Bronchial epithelial cell (primary cell): ENCODE results near the gene RAPGEF2. TPM values are rescaled to one million over a fixed set of nuclear protein-coding genes. Genes with fewer than 3 reads are reported as not detected.

Source experiments
- DNase-seq: peaks from one replicate; pipeline ENCODE4 v3.0.0-alpha.2; 2010; ENCODE audit warnings: low read depth
- FAIRE-seq: peaks from 2 replicates; lab custom pipeline; 2011; peaks lifted over from hg19 to GRCh38; lab: Jason Lieb, UNC
- H3K27me3 ChIP-seq: 2 replicates; pipeline ENCODE4 v1.5.1; 2011; ENCODE audit warnings: low read length; ENCODE audit not compliant: control insufficient read depth, insufficient read depth
- H3K36me3 ChIP-seq: 2 replicates; pipeline ENCODE4 v1.5.1; 2011; ENCODE audit warnings: low read length; ENCODE audit not compliant: control insufficient read depth, insufficient read depth
- H3K4me3 ChIP-seq: 2 replicates; pipeline ENCODE4 v1.5.1; 2011; ENCODE audit warnings: mild to moderate bottlenecking, low read depth, low read length, control low read depth
- CTCF ChIP-seq: IDR thresholded peaks from 2 replicates; pipeline ENCODE4 v1.5.1; 2011; ENCODE audit warnings: mild to moderate bottlenecking, moderate library complexity, low read length, control low read depth, inconsistent platforms; ENCODE audit not compliant: insufficient read depth, severe bottlenecking
- total RNA-seq: library from RNA; depleted of rRNA; stranded (reverse); fragments of >200 nt; gene quantifications from 2 replicates; pipeline ENCODE4 v1.2.1, GENCODE V29; 2014

The RAPGEF2 gene
- total RNA-seq, 1 donor from 2014 or later: 37.6 TPM

- no peak for FAIRE-seq
- TF ChIP-seq CTCF: no peak
- DNase-seq: no peak
Measured at GRCh38 chr4:159197260-159197884, 94.5 kb downstream of the RAPGEF2 start.

GRCh38 chr4:159197885-159198269 lies 95.0 kb downstream of the RAPGEF2 start:
- Histone ChIP-seq H3K4me3 (no peak overlapping the region), H3K27me3 (no peaks in the 10 kb centered on the region), H3K36me3 (peaks cover 1% of the 10 kb centered on the region)
- no peak for FAIRE-seq
- TF ChIP-seq CTCF: no peak
- no peak for DNase-seq

More at GRCh38 chr4:159197260-159197884, 94.5 kb downstream of the RAPGEF2 start:
- no peaks in the 10 kb centered on the region for H3K27me3 ChIP-seq
- H3K36me3 ChIP-seq: peaks cover 1% of the 10 kb centered on the region
- H3K4me3 ChIP-seq: no peak overlapping the region

- TF ChIP-seq CTCF: no peak
- Histone ChIP-seq H3K4me3 (no peak overlapping the region), H3K27me3 (no peaks in the 10 kb centered on the region), H3K36me3 (peaks cover 1% of the 10 kb centered on the region)
- FAIRE-seq (no peak), DNase-seq (no peak)
Measured at GRCh38 chr4:159199826-159200225, 96.9 kb downstream of the RAPGEF2 start.

- DNase-seq: no peak
- Histone ChIP-seq H3K36me3 (peaks cover 1% of the 10 kb centered on the region), H3K4me3 (no peak overlapping the region), H3K27me3 (no peaks in the 10 kb centered on the region)
- no peak for TF ChIP-seq CTCF
- FAIRE-seq: no peak
Measured at GRCh38 chr4:159201168-159201567, 98.3 kb downstream of the RAPGEF2 start.

- DNase-seq (no peak), FAIRE-seq (no peak)
- no peak for TF ChIP-seq CTCF
- no peaks in the 10 kb centered on the region for H3K36me3 ChIP-seq
- H3K27me3 ChIP-seq: no peaks in the 10 kb centered on the region
- H3K4me3 ChIP-seq: no peak overlapping the region
Measured at GRCh38 chr4:159204566-159204965, 101.7 kb downstream of the RAPGEF2 start.

- FAIRE-seq (no peak), DNase-seq (no peak)
- Histone ChIP-seq H3K27me3 (no peaks in the 10 kb centered on the region), H3K4me3 (no peak overlapping the region), H3K36me3 (no peaks in the 10 kb centered on the region)
- TF ChIP-seq CTCF: no peak
Measured at GRCh38 chr4:159205466-159205865, 102.6 kb downstream of the RAPGEF2 start.
